CD4-positive, alpha-beta T cell treated with Interleukin-12 subunit alpha and Interleukin-12 subunit beta, for 1 hour (primary cell): Measurements from ENCODE around the gene LMNTD1.

Experiments used
- DNase-seq: peaks from one replicate; pipeline ENCODE4 v3.0.0-alpha.2; 2020

Gene LMNTD1

DNA sequence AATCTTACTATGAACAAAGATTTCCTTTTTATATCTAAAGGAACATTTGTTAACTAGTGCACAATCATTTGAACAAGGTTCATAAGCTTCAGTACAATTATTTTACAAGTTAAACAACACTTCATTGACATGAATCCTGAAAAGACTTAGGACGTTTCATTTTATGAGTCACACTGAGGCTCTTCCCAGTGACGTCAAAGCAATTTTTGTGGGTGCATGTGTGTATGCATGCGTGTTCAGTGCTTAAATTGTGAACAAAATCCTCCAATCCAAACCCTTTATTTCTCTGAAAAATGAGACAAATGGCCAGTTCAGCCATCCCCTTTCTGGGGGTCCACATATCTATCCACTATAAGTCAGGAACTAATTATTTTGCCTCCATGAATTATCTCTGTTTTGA, 2.9 kb downstream of the LMNTD1 start:
- DNase-seq, result no peak

DNA sequence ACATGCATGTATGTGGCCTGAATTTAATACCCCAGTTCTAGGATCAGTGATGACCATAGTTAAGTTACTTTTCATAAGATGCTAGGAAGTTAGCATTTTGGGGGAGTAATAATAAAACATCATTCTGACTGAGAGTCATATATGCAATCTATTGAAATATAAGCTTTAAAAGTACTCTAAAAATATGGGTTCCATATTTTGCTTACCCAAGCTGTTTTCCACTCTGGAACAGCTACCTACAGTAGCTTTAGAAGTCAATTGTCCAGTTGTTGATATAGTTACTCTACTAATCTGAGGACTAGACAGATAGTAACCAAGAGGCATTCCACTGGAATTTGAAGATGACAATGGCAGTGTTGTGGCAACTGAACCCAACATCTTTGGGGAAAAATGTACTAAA, 4.0 kb downstream of the LMNTD1 start:
- no peak for DNase-seq

DNA sequence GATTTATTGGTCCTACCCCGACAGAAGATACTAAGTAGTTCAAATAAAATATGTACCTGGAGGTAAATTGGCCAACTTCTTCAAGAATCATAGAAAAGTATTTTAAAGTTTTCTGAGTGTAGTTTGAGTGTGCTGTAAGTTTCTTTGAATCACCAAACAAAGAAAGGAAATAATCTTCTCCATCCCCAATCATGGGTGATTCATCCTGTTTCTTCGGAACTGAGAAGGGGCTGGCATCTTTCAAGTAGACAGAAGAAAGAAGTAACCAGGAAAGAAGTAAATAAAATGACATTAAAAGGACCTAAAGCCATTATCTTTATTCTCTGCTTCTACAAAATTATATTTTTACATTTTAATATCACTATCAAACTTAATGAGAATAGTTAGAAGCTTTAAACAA, 6.8 kb downstream of the LMNTD1 start:
- DNase-seq, result no peak

DNA sequence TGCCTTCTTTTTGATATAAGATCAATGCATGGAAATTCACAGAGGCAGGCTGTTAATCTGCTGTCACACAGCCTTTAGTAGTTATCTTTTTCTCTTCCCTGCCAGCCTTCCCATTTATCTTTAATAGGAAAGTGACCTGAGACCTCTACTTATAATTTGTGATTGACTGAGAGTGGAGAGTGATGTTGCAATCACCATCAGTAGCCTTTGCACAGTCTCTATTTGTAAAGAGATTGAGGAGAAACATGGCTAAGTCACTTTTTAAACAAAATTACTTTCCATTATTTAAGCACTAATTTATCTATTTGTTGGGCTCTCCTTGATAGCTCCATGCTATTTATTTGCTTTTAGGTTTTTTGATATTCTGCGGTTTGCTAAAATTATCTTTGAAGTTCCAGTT, 19.9 kb downstream of the LMNTD1 start:
- no peak for DNase-seq

DNA sequence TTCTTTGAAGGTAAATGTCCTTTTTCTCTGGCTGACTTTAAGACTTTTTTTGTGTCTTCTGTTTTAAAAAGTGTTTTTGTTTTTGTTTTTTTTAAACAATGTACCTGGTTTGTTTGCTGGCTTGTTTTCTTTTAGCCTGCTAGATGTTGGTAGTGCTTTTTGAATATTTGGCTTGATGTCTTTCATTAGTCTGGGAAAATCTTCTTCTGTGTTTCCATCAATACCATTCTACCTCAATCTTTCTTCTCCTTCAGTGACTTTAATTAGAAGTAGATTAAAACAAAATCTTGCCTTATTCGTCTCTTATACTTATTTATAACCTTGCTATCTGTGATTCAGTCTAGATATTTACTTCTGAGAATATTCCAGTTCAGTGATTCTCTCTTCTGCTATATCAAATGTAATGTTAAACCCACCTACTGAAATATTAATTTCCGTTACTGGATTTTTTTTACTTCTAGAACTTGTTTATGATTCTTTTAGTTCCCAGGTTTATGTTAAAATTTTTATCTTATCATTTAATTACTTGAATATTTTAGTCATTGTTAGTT, 21.5 kb downstream of the LMNTD1 start:
- no peak for DNase-seq

DNA sequence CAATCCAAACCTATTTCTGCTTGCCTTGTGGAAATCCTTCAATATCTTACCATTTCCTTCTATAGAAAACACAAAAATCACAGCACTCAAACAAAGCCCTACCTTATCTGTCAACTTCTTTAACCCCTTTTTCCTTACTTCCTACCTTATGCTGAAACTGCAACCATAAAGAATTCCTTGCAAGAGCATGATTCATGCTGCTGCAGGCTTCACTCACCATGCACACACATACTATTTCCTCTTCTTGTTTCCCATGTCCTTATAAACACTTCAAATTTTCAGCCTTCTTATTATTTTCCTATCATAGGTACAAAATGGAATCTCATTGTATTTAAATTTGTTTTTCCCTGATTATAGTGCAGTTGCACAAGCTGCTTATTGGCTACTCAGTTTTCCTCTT, 23.3 kb downstream of the LMNTD1 start:
- no peak for DNase-seq

DNA sequence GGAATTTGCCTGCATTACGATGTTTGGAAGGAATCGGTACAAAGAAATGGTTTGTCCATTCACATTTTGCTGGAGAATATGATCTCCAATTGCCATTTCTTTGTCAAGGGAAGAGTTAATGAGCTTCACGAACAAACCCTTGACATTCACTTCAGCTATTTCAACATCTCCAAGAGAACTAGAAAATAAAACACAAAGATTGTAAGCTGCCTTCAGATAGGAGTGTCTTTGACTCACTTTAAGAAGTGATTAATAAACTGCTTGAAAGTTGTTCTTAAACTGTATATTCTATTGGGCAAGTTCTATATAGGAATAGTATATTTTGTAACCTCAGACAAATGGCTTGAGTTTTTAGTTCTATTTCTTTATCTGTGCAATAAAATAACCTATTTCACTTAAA, 26.3 kb downstream of the LMNTD1 start:
- no peak for DNase-seq

DNA sequence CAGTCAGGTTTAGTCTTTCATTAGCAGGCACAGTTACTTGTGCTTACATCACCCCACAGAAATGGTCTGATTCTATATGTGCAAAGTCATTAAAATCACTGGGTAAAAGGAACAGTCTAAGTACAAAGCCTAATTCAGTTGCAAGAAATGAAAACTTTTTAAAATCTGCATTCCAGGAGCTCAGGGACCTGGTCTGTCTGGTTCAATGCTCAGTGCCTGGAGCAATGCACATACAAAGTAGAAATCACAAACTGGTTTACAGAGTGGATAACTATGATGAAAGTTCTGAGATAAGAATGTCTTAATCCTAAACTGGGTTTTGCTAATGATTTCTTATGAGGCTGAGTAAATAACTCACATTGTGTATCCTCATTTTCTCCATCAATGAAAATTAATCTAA, 28.7 kb downstream of the LMNTD1 start:
- no peak for DNase-seq

DNA sequence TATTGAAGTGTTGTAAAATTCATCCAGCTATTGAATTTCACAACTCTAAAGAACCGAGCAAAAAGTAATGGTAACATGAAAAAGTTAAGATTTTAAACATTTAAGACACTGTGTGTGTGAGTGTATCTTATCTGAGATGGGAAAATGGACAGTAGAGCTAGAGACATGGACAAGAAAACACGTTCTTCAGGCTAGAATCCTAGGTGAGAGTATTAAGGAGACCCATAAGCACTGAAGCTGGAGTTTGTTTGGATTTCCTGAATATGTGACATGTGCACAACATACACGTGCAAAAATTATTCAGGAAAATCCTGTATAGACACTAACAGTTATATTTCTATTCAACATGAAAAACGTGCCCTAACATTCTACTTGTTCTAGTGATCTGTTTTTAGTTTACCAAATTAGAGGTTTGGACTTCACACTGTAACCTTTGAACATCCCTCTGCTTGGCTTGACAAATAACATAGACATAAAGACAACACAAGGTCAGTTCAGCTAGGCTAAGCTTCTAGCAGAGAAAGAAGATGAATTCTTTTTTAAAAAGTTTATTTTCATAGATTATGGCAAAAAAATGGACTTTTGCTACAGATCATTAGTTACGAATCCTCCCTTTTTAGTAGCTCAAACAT, 31.3 kb downstream of the LMNTD1 start:
- DNase-seq, result no peak

DNA sequence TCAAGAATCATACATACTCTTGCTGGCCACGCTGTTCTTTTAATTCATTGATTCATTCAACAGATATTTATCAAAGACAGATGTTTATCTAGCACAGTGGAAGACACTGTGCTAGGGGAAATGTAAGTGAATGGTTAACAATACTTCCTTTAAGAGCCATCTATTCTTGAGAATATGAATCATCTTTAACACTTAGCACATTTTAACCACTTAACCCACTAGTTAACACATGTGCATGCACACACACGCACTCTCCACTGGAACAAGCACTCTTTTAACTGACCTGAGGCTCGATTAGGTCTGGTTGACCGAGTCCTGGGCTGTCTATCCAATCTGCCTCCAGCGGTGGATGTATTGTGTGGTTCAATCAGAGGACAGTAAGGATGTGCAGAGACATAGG, 34.6 kb downstream of the LMNTD1 start:
- DNase-seq, result no peak

DNA sequence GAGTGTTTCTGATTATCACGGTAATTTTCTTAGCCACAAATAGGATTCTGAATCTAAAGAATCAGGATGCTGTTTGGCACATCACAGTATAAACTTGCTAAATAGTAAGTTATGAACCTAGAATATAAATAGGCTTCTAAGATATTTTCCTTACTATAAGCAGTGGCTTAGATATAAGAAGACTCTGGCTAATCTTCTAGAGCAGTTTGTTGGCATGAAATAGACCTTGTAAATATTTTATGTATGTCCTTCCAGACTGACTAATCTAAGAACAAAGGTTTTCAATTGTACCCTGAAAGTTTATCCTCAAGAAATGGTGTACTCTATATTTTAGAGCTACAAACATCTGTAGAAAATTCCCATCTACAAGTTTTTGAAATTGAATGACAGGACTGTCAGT, 48.3 kb downstream of the LMNTD1 start:
- DNase-seq, result no peak

DNA sequence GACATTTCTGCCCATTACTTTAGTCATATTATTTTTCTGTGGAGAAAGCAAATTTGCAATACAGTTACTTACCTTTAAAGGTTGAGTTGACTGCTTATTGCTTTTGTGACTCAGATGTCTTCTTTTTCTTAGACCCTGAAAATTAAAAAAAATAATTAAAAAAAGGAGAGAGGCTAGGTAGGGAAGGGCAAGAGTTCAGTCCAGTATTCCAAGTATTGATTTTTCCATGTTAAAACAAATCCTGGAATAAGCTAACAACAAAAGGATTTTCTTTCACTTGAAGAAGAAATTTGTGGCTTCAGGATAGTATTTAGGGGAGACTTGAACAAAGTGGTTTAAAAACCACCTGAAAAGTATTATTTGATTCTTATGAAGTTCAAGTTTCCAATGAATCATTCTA, 49.4 kb downstream of the LMNTD1 start:
- no peak for DNase-seq

DNA sequence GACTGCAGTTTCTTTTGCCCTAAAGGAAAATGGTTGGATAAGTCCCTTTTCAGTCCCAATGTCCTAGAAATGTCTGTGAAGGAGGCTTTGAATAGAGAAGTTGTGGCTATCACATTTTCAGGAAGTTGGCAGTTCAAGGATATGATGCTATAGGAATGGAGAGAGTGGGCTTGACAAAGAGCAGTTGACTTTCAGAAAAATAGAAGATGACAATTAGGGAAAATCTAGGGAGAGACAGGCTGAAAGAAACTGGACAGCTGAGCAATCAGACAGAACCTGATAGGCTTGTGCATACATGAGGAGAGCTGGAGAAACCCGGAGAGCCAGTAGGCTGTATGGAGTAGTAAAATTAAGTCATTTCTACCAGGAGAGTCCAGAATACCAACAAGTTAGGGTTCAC, 50.5 kb downstream of the LMNTD1 start:
- no peak for DNase-seq

DNA sequence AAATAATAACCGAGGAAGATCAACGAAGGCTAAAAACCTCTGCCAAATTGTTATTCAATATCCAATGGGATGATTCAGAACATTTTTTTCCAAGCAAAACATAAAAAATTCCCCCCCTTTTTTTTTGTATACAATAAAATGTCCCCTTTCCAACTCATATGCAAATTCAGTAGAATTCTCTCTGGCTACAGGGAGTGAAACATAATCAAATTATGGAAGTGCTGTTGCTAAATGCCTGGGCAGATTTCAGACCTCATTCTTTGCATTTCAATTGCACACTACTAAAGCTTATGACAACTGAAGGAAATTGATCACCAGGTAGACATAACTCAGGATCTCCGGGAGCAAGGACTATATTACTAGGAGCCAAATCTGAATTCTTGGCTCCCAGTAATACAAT, 51.0 kb downstream of the LMNTD1 start:
- DNase-seq, result no peak

DNA sequence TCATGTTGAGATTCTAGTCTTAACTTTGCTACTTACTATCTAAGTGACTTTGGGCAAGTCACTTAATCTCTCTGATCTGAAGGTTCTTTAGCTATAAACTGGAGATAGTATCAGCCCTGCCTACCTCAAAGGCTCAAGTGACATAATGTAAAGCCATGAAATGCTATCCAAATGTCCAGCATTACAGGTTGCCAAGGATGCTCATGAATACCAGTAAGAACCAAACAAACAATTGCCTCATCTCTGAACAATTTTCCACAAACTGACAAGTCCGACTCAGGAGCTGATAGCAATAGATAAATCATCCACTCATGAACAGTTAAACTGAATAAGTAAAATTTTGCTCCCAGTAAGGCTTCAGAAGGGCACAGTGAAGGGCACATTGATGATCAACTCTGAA, 51.5 kb downstream of the LMNTD1 start:
- DNase-seq, result no peak

DNA sequence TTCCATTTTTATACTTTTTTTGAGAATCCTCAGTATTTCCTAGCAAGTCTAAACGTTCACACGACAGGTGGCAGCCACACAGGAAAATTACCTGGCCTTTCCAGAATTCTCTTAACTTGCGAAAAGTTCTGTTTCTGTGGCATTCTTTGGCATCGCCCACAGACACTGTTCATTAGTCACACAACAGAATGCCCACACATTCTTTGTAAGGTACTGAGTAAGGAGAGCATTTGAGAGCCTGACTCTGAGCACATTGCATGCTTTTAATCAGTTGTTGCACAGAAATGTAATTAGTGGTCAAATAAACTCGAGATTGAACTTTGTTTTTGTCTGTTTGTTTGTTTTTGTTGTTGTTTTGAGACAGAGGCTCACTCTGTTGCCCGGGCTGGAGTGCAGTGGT, 52.4 kb downstream of the LMNTD1 start:
- DNase-seq, result no peak

DNA sequence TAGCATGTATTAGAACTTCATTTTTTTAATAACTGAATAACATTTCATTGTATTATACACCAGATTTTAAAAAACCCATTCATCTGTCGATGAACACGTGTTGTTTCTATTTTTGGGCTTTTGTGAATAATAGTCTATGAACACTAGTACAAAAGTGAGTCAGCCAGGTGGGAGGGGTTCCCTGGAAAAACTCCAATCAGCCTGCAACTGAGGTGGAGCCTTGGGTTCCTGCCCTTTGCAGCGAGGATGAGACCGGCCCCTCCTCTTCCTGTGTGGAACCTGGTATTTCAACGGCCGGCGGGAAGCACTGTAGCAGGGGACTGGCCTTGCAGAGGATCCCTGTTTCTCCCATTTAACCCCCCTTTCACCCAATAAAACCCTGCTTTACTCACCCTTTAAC, 56.1 kb downstream of the LMNTD1 start:
- no peak for DNase-seq

DNA sequence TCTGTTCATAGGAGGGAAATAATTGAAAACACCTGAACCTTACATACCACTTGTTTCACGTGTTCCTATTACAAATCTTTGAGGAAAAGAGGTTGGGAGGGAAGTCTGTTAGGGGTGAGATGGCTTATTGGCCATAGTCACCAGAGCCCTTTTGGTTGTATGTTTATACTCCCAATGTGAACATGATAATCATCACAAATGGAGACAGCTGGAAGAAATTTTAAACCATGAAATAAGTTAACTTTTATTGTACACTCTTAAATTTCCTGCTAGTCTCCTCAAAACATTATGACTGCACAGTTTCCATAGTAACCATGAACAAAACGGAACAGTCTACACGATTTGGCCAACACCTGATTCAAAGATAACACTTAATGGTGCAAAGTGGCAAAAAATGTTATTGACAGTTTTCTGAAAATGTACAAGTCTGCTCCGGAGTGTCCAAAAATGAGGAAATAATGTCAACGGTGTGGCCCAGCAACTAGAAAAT, 56.9 kb downstream of the LMNTD1 start:
- peak; percentile 7 for DNase-seq

DNA sequence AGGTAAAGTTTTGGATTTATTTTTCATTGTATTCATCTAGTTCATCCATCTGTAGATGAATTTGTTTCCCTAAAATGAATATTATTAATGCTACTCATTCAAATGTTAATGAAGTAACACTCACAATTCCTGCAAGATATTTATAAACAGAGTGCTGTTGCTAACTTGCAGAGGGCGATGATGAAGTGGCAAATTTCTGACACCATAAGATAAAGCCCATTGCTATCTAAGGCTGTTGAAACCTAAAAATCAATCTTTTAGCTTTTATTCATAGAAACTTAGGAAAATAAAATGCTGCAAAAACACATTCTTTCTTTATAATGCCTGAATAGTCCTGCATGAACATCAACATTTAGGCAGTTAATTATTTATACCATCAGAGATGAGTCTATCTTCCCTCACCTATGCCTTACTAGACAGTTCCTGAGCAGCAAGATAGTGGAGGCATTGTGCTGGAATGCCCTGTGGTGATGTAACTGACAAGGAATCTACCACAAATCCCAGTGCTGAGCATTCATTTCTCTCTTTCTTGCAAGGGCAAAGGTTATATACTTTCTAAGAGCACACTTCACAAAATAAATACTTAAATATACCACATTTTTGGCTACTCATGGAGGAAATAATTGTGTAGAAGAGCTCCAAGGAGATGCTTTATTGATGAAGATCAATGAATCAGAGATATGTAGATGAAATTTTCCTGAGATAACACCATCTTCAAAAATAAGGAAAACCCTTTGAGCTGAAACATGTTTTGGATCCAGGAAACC, 57.6 kb downstream of the LMNTD1 start:
- no peak for DNase-seq

DNA sequence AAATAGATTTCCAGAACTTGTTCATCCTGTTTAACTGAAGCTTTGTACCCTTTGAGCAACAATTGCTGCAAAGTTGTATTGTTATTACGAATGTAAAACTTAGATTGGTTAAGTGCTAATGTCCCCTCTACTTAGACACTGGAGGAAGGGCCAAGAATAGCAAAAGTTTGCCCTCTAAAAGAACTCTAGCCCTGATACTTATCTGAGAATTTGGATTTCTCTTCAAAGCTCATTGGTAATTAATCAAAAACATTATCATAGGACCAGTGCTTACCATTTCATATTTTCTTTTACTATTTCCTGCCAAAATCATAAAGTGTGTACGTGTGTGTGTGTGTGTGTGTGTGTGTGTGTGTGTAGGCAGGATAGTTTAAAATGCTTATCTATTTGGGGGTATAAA, 58.2 kb downstream of the LMNTD1 start:
- DNase-seq, result no peak

DNA sequence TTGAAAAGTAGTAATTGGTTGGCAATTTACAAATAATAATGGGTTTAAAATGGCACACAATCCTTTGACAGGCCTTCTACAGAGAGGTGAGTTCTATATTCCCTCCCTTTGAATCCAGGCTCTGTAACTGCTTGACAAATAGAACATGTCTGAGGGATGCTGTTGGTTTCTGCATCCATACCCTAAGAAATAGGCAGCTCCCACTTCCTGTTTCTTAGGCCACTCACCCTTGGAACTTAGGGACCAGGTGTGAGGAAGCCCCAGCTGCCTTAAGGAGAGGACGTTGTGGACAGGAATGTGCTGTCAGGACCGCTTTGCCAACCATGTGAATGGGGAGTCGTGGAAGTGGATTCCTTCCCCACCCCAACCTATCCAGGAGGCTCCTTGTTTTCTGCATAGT, 59.4 kb downstream of the LMNTD1 start:
- no peak for DNase-seq

DNA sequence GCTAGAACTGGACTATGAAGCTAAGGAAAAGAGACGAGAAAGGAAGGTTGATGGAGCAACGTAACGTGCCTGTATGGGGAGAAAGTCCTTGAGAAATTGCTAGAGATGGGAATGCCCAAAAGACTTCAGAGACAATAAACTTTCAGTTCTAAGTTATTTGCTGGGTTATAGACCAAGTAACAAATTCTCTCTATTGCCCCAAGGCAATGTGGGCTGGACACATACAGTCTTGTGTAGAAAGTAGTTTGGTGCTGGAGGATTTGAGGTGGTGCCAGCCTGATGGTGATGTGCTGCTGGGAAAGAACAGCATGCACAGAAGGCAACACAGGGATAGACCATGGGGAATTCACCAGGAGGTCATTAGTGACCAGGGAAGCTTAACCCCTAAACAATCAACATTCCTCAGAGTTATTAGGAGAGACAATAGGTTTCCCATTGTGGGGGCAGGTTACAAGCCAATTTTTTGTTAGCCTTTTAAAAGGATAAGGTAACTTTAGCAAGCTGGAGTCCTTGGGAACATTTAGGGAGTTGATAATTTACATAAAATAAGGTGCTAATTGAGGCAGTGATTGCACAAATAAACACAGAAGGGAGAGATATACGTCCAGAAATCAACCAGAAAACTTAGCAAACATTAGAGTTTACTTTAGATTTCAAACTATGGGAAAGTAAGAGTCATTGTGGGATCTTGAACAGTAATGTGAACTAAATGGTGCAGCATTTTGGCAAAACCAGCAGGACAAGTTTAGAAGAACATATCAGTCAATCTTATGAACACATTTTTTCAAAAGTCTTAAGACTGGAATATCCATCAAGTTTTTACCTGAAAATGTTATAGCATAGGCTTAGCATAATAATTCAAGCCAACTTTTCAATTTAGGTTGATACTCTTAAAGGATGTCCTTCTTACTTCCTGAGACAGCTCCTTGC, 61.4 kb downstream of the LMNTD1 start:
- DNase-seq, result no peak
